ENCODE data around the gene DUOXA1. TPM values are rescaled to one million over a fixed set of nuclear protein-coding genes. Genes with fewer than 3 reads are reported as not detected.
A peak's percentile ranks its signal among the peaks of the same experiment; 100 is the strongest.

Gene DUOXA1
- total RNA-seq, 1 donor from 2014 or later = not detected

DNA sequence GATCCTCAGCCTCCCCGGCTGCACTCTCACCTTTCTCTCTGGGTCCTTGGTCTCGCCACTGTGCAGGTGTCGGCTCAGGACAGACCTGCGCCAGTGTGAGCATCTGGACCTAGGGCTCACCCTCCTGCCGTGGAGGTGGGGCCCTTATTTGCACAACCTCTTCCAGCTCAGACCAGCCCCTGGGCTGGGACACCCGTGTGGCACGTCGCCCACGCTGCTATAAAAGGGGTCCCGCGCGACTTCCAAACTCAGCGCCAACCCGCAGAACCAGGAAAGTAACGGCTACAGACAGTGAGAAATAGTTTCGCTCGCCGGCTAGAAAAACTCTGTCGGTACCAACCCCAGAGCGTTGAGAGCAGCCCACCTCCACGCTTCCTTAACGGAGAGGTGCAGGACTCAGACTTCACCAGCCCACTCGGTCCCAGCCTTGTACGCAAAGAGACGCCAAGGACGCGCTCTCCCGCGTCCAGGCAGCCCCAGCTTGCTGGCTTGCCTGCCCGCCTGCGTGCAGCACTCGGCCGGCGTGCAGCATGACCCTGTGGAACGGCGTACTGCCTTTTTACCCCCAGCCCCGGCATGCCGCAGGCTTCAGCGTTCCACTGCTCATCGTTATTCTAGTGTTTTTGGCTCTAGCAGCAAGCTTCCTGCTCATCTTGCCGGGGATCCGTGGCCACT is 15.5 kb downstream of the DUOXA1 start, which contains the start of the genes DUOX2 and DUOXA2:
DUOX2 (minus strand) TSS at position 97 of the 675 bp plus-strand sequence. CDS start 761 bp downstream, outside the sequence.
DUOXA2 (plus strand) TSS at position 251 of the 675 bp plus-strand sequence; CDS start at position 531, 280 bp downstream.
- Mint-ChIP-seq H3K36me3 (no peaks in the 10 kb centered on the region), H3K27me3 (ENCODE audit: insufficient read depth, low read depth) (peaks cover 81% of the 10 kb centered on the region), H3K4me1 (peaks cover 25% of the 10 kb centered on the region), H3K4me3 (peak within 1 kb of the TSS; percentile 44), H3K9me3 (peaks cover 2% of the 10 kb centered on the region), H3K27ac (no peak within 1 kb of the TSS)
- no peaks in the 10 kb centered on the region for H3F3A ChIP-seq (ENCODE audit: low read depth)
- H3K79me2 ChIP-seq (ENCODE audit: low read depth) = no peaks in the 10 kb centered on the region
- H3K36me3 ChIP-seq = no peaks in the 10 kb centered on the region
- no peaks in the 10 kb centered on the region for H3K4me1 ChIP-seq
- H3K4me3 ChIP-seq = peak within 1 kb of the TSS; percentile 36
- H3K9me3 ChIP-seq (ENCODE audit: low read depth) = no peaks in the 10 kb centered on the region
- peak within 1 kb of the TSS; percentile 9 for H2AFZ ChIP-seq (replicated peaks)
- H3K9ac ChIP-seq = no peak within 1 kb of the TSS
- peaks cover 98% of the 10 kb centered on the region for H3K27me3 ChIP-seq
- H3K27ac ChIP-seq = no peak within 1 kb of the TSS
- DNase-seq (ENCODE audit: low spot score) = peak; percentile 48
- H4K20me1 ChIP-seq (ENCODE audit: low read depth) = peaks cover 27% of the 10 kb centered on the region
- TF ChIP-seq EZH2 (IDR thresholded peaks at IDR 0.05) (peak; percentile 78), EZH2phosphoT487 (IDR thresholded peaks at IDR 0.05) (peak; percentile 91)
- TF ChIP-seq, protein P1, sequence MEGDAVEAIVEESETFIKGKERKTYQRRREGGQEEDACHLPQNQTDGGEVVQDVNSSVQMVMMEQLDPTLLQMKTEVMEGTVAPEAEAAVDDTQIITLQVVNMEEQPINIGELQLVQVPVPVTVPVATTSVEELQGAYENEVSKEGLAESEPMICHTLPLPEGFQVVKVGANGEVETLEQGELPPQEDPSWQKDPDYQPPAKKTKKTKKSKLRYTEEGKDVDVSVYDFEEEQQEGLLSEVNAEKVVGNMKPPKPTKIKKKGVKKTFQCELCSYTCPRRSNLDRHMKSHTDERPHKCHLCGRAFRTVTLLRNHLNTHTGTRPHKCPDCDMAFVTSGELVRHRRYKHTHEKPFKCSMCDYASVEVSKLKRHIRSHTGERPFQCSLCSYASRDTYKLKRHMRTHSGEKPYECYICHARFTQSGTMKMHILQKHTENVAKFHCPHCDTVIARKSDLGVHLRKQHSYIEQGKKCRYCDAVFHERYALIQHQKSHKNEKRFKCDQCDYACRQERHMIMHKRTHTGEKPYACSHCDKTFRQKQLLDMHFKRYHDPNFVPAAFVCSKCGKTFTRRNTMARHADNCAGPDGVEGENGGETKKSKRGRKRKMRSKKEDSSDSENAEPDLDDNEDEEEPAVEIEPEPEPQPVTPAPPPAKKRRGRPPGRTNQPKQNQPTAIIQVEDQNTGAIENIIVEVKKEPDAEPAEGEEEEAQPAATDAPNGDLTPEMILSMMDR (IDR thresholded peaks at IDR 0.05) = no peak
- H3K4me2 ChIP-seq = peak within 1 kb of the TSS; percentile 65

DNA sequence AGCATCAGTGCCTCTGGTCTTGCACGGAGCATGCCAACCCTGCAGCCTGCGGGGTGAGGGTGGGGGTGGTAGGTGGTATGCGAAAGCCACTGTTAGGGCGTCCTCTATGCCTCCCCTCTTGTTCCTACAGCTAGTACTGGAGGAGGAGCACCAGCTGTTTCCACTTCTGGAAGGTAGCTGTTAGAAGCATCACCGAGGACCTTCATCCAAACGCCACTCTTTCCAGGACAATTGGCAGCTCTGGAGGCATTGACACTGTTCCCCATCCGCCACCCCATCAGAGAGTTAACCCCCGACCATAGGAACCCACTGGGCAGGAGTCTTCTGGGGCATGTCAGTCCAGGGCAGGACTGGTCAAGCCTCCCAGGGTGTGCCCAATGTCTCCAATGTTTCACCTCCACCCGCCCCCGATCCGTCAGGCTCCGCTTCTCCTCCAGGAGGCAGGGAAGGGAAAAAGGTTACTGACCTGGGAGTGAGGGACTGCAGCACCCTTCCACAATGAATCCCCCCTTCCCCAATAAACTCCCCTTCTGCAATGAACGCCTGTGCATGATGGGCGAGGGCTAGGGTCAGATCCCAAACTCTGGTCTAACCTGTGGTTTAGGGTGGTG is 16.2 kb downstream of the DUOXA1 start:
- Histone ChIP-seq H3K79me2 (ENCODE audit: low read depth) (no peaks in the 10 kb centered on the region), H3F3A (ENCODE audit: low read depth) (no peaks in the 10 kb centered on the region), H3K36me3 (no peaks in the 10 kb centered on the region), H3K4me1 (no peaks in the 10 kb centered on the region), H3K4me2 (peak overlapping the region; percentile 65), H2AFZ (replicated peaks) (no peak overlapping the region), H3K4me3 (peak overlapping the region; percentile 13), H3K27me3 (peaks cover 98% of the 10 kb centered on the region), H3K9me3 (ENCODE audit: low read depth) (no peaks in the 10 kb centered on the region), H3K9ac (no peak overlapping the region), H3K27ac (no peak overlapping the region), H4K20me1 (ENCODE audit: low read depth) (peaks cover 27% of the 10 kb centered on the region)
- Mint-ChIP-seq H3K4me1 (peaks cover 25% of the 10 kb centered on the region), H3K27ac (no peak overlapping the region), H3K36me3 (no peaks in the 10 kb centered on the region), H3K27me3 (ENCODE audit: insufficient read depth, low read depth) (peaks cover 83% of the 10 kb centered on the region), H3K9me3 (peaks cover 4% of the 10 kb centered on the region), H3K4me3 (peak overlapping the region; percentile 24)
- no peak for TF ChIP-seq EZH2phosphoT487 (IDR thresholded peaks at IDR 0.05)
- TF ChIP-seq, protein P1 (IDR thresholded peaks at IDR 0.05) = no peak
- TF ChIP-seq EZH2 (IDR thresholded peaks at IDR 0.05) = peak; percentile 42
- DNase-seq (ENCODE audit: low spot score) = peak; percentile 5

GRCh38 chr15:45112591-45113379 is 16.9 kb downstream of the DUOXA1 start:
- peak; percentile 61 for DNase-seq (ENCODE audit: low spot score)
- H3K4me1 ChIP-seq = no peaks in the 10 kb centered on the region
- peaks cover 96% of the 10 kb centered on the region for H3K27me3 ChIP-seq
- no peaks in the 10 kb centered on the region for H3K36me3 ChIP-seq
- Mint-ChIP-seq H3K27me3 (ENCODE audit: insufficient read depth, low read depth) (peaks cover 83% of the 10 kb centered on the region), H3K4me3 (peak overlapping the region; percentile 59), H3K36me3 (no peaks in the 10 kb centered on the region), H3K9me3 (peaks cover 4% of the 10 kb centered on the region), H3K4me1 (peaks cover 21% of the 10 kb centered on the region), H3K27ac (no peak overlapping the region)
- no peak overlapping the region for H3K9ac ChIP-seq
- no peaks in the 10 kb centered on the region for H3K9me3 ChIP-seq (ENCODE audit: low read depth)
- no peak overlapping the region for H3K27ac ChIP-seq
- H4K20me1 ChIP-seq (ENCODE audit: low read depth) = peaks cover 27% of the 10 kb centered on the region
- H2AFZ ChIP-seq (replicated peaks) = peak overlapping the region; percentile 9
- H3K79me2 ChIP-seq (ENCODE audit: low read depth) = no peaks in the 10 kb centered on the region
- TF ChIP-seq, protein P1 (IDR thresholded peaks at IDR 0.05) = no peak
- TF ChIP-seq EZH2 (IDR thresholded peaks at IDR 0.05) (peak; percentile 84), EZH2phosphoT487 (IDR thresholded peaks at IDR 0.05) (peak; percentile 19)
- H3K4me2 ChIP-seq = peak overlapping the region; percentile 65
- H3K4me3 ChIP-seq = peak overlapping the region; percentile 13
- H3F3A ChIP-seq (ENCODE audit: low read depth) = no peaks in the 10 kb centered on the region
